GM12874 (cell line): ENCODE measurements around the gene DNMT3L.

Experiments used
- TF ChIP-seq, protein P1 (sequence below): IDR thresholded peaks from 2 replicates; pipeline ENCODE4 v1.5.1; 2011; ENCODE audit warnings: low read depth, mild to moderate bottlenecking, control low read depth, low read length, moderate library complexity; ENCODE audit not compliant: insufficient read depth

DNMT3L gene

DNA sequence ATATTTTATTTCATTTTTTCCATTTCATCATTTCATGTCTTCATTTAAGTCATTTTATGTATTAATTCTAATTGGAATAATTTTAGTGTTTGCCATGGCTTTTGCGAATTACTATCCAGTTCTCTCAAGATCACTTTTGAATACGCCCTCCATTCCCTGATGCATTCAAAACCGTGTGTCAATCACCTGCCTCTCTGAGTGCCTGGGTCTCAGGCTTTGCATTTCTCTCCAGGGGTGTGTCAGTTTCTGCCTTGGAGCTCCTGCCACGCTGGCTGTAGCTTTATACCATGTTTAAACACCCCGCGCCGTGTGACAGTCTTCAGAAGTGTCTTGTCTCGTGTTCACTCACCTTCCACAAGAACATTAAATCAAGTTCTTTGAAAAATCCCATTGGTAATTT, 7.4 kb upstream of the DNMT3L start:
- TF ChIP-seq, protein P1, sequence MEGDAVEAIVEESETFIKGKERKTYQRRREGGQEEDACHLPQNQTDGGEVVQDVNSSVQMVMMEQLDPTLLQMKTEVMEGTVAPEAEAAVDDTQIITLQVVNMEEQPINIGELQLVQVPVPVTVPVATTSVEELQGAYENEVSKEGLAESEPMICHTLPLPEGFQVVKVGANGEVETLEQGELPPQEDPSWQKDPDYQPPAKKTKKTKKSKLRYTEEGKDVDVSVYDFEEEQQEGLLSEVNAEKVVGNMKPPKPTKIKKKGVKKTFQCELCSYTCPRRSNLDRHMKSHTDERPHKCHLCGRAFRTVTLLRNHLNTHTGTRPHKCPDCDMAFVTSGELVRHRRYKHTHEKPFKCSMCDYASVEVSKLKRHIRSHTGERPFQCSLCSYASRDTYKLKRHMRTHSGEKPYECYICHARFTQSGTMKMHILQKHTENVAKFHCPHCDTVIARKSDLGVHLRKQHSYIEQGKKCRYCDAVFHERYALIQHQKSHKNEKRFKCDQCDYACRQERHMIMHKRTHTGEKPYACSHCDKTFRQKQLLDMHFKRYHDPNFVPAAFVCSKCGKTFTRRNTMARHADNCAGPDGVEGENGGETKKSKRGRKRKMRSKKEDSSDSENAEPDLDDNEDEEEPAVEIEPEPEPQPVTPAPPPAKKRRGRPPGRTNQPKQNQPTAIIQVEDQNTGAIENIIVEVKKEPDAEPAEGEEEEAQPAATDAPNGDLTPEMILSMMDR: no peak

DNA sequence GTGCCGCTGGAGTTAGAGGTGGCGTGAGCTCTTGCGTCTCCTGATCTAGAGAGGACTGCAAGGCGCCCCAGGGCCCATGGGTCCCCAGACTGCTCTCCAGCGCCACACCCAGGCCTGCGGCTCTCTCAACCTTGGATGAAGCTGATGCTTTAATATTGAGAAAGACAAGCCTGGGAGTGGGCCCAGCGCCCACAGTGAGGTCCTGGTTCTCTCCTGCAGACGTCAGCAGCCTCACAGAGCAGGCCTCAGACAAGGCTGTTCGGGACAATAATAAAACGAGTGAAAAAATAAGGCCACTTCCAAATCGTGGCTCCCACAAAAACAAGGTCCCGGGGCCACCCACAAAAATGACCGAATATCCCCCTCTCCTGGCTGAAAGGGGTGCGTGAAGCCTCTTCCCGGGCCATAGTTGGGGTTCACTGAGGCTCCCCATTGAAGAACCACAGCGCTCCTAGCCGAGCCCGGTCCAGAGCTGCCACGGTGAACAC, 6.0 kb upstream of the DNMT3L start:
- TF ChIP-seq, protein P1: 0 out of 2 replicates have a peak, but pooled peaks have one; percentile 5

DNA sequence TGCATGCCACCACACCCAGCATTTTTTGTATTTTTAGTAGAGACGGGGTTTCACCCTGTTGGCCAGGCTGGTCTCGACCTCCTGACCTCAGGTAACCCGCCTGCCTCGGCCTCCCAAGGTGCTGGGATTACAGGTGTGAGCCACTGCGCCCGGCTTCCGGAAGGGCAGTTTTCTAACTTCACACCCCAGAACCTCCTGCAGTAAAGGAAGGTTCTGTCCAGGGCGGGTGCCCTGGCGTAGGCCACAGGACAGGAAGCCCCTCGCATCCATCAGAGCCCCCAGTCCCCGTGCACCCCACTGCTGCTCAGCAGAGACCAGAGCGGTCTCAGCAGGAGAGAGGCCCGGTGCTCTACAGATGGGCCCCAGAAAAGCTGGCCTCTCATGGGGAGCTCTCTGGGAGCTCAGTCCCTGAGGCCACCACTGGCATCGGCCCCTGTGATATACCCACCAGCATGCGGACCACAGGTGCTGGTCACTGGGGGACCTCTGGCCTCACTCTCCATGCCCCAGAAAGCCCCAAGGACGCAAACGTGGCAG, 4.1 kb upstream of the DNMT3L start:
- TF ChIP-seq, protein P1: no peak

DNA sequence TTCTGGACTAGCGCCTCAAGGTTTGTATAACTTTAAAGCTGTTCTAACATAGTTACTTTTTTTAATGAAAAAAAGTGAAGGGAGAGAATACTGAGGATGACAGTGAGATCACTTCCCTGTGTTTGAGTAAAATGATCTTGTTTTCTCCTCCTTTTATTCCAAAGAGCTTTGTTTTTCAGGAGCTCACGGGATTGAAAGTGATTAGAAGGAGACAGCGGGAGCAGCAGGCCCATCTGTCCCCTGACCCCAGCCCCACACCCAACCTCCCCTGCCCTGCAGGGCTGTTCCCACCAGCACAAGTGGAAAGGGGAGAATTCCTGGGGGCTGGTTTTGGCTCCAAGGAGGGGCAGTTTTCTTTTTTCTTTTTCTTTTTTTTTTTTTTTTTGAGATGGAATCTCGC, 2.1 kb upstream of the DNMT3L start:
- TF ChIP-seq, protein P1: no peak

DNA sequence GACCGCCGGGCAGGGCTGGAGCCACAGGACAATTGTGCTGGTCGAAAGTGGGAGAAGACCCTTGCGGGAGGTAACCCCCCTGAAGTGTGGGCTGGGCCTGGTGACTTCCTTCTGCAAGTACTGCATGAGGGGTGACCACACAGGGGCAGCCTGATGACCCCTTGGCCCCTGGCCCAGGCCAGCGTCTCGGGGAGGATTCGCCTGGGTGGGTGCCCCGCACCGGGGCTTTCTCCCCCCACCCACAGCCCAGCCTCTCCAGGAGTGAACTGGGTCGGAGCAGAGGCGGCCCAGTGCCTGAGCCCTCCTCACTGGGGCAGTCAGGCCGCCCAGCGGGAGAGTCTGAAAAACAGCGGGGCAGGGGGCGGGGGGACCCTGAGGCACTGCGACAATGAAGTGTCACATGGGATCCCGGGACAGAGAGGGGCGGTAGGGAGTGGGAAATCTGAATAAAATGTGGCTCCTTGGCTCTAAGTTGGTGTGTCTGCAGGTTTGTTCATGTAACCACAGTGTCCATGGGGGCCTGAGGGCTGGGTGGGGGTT, 1.6 kb upstream of the DNMT3L start:
- TF ChIP-seq, protein P1: no peak

DNA sequence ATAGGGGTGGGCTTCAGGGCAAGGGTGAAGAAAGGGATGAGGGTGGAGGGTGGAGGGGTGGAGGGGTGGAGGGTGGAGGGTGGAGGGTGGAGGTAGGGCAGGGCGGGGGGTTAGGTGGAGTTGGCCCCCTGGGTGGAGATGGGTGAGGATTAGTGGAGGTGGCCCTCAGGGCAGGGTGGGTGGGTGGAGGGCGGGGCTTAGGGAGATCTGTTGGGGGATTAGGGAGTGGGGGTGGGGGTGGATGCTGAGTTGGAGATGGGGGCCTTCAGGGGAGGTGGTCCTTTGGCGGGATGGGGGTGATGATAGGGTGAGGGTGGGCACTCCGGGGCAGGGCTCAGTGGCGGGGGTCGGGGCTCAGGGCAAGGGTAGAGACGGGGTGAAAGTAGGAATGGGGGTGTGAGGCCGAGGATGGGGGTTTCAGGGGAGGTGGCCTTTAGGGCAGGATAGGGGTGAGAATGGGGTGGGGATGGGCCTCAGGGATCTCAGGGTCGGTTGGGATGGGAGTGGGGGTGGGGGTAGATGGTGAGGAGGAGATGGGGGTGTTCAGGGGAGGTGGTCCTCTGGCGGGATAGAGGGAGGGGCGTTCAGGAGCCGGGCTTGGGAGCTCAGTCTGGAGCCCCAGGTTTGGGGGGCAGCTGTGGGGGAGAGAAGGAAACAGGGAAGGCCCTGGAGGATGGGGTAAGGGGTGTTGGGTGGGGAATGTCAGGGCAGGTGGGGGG, 800 bp upstream of the DNMT3L start:
- TF ChIP-seq, protein P1: no peak

DNA sequence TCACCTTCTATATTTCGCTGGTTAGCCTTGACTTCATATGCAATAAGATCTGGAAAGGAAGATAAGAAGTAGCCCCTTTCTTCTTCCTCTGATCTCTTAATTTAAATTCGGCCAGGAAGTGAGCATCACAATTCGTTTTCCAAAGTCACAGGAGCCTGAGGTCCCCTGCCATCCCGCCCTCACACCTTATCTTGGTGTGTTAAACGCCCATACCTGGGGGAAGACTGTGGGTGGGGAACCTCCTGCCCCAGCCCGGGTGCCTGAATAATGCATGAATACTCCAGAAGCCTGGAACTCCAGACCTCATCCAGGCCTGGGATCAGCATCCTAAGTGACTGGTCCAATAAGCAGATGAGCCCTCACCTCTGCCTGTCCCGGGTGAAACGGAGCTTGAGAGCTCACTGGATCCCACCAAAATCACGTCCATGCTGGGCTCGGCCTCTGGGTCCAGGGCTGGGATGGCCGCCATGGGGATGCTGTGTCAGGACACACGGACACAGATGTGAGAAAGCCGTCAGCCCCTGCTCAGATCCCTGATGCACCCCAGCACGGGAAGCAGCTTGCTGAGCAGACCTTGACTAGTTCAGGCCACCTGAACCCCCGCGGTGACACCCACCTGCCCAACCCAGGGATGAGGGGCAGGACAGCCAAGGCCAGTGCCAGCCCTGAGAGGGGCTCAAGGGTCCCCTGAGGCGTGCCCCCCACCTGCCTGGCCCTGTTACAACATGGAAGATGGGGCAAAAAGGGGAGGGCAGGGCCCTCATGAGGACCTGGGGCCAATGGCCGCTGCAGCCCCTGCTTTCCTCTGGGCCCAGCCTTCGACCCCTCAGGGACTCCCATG, 686 bp downstream of the DNMT3L start:
- TF ChIP-seq, protein P1: no peak
